ENCODE results near the gene GDE1.

- TF ChIP-seq CHD2 (IDR thresholded peaks at IDR 0.05; ENCODE audit: low read length, partially characterized antibody) (no peak), CTCF (IDR thresholded peaks at IDR 0.05) (no peak), RFX5 (IDR thresholded peaks at IDR 0.05) (no peak), PBX3 (IDR thresholded peaks at IDR 0.05) (no peak), EP300 (IDR thresholded peaks at IDR 0.05) (no peak), MYC (IDR thresholded peaks at IDR 0.05; ENCODE audit: borderline replicate concordance, low read length) (no peak), HOXB5 (CRISPR knock-in tag; IDR thresholded peaks at IDR 0.05) (no peak), RAD21 (conservative IDR thresholded peaks at IDR 0.05 in 1 of 2, IDR thresholded peaks at IDR 0.05 in 1 of 2) (no peak), GATA3 (IDR thresholded peaks at IDR 0.05; ENCODE audit: borderline replicate concordance) (no peak), POLR2A (IDR thresholded peaks at IDR 0.05; ENCODE audit: low read length) (no peak), MAFK (IDR thresholded peaks at IDR 0.05; ENCODE audit: partially characterized antibody) (no peak), ESRRA (IDR thresholded peaks at IDR 0.05; ENCODE audit: borderline replicate concordance, low read length) (no peak), SMC3 (IDR thresholded peaks at IDR 0.05) (no peak)
Measured at GRCh38 chr16:19482291-19482690, 39.6 kb downstream of the GDE1 start.

All from A549 (cell line).